Spinal cord (tissue), 10 donors: ENCODE results near the gene GRIK3. TPM values are rescaled to one million over a fixed set of nuclear protein-coding genes. Genes with fewer than 3 reads are reported as not detected.

ENCODE experiments used
- DNase-seq, 6 donors: peaks; one replicate each; pipeline versions ENCODE4 v3.0.0 to v3.0.0-alpha.2; 2013 to 2015; ENCODE audit warnings: low spot score in 6 of 6, low read depth in 4 of 6
- H3K27ac ChIP-seq: one replicate; pipeline ENCODE4 v1.5.1; 2013; ENCODE audit warnings: low read depth, low read length, control low read depth
- H3K27me3 ChIP-seq: one replicate; pipeline ENCODE4 v1.6.1; 2013; ENCODE audit warnings: low read length; ENCODE audit not compliant: control insufficient read depth, insufficient read depth
- H3K36me3 ChIP-seq: one replicate; pipeline ENCODE4 v1.6.1; 2013; ENCODE audit warnings: low read length; ENCODE audit not compliant: control insufficient read depth, insufficient read depth
- H3K4me1 ChIP-seq: one replicate; pipeline ENCODE4 v1.6.1; 2013; ENCODE audit warnings: low read length; ENCODE audit not compliant: control insufficient read depth, insufficient read depth
- H3K4me3 ChIP-seq: one replicate; pipeline ENCODE4 v1.5.1; 2013; ENCODE audit warnings: low read depth, low read length, control low read depth
- H3K9me3 ChIP-seq: one replicate; pipeline ENCODE4 v1.6.1; 2013; ENCODE audit warnings: low read length; ENCODE audit not compliant: control insufficient read depth, insufficient read depth
- WGBS: methylation state at CpG from one replicate; pipeline ENCODE4 v1.1.5; 2013; ENCODE audit warnings: missing lambda C conversion rate; ENCODE audit not compliant: insufficient coverage; 5-methylcytosine and 5-hydroxymethylcytosine counted together
- polyA plus RNA-seq, 2 donors: library from polyadenylated mRNA; unstranded; fragments of 120-200 nt; gene quantifications; one replicate each; pipeline ENCODE4 v1.2.1, GENCODE V29; 2013; ENCODE audit not compliant: insufficient read length in 2 of 2
- total RNA-seq, 2 donors: library from RNA; depleted of rRNA in 1 of 2; stranded (reverse); fragments of 120-200 nt in 1 of 2; fragments of >200 nt in 1 of 2; gene quantifications; one replicate each; pipeline versions ENCODE4 v1.2.3 to v1.2.4, GENCODE V29; 2013 to 2014
- donor health status: healthy.

Gene GRIK3
- total and polyA plus RNA-seq, 4 donors: 18.5 to 43.6 (median 31.3) TPM

DNA sequence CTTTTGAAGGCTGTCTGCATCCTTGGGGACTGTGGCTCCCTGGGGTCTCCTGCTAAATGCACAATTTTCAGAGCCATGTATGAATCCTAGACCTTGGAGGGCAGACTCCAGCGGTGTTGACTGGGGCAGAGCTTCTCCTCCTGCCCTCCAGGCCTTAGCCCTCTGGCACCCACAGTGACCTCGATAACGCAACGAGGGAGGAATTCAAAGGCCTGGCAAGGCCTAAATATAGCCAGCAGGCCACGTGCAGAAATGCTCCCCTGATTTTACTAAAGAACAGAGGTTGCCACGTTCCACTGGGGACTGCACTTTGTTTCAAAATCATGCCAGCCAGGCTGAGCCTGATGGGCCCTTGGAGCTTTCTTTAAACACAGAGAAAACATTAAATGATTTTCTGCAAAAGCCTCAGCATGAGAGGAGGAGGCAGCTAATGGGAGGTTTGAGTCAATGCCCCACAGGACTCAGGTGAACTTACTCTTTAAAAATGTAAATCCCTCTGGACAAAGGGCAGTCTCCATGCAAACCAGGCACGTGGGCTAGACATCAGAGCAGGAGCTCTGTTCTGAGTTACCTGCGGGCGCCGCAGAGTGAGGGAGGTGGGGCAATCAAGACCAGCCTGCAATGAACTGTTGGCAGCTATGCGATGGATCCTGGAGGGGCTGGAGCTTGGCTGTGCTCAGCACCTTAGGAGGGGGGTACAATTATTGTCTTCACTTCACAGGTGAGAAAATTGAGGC, 28.0 kb downstream of the GRIK3 start:
- Histone ChIP-seq H3K27me3 (no peaks in the 10 kb centered on the region), H3K27ac (no peak overlapping the region), H3K9me3 (no peaks in the 10 kb centered on the region), H3K4me1 (peaks cover 31% of the 10 kb centered on the region), H3K36me3 (peaks cover 5% of the 10 kb centered on the region), H3K4me3 (no peak overlapping the region)
- 66% methylated on average over 11 of the region's 11 CpGs for WGBS
- no peak for DNase-seq

- H3K27me3 ChIP-seq: no peaks in the 10 kb centered on the region
- H3K36me3 ChIP-seq: peaks cover 6% of the 10 kb centered on the region
- no peak overlapping the region for H3K27ac ChIP-seq
- no peaks in the 10 kb centered on the region for H3K9me3 ChIP-seq
- no CpG with 5 or more reads among the region's 3 CpGs for WGBS
- peaks cover 20% of the 10 kb centered on the region for H3K4me1 ChIP-seq
- DNase-seq: no peak
- no peak overlapping the region for H3K4me3 ChIP-seq
Measured at GRCh38 chr1:37002898-37003297, 31.4 kb downstream of the GRIK3 start.

DNA sequence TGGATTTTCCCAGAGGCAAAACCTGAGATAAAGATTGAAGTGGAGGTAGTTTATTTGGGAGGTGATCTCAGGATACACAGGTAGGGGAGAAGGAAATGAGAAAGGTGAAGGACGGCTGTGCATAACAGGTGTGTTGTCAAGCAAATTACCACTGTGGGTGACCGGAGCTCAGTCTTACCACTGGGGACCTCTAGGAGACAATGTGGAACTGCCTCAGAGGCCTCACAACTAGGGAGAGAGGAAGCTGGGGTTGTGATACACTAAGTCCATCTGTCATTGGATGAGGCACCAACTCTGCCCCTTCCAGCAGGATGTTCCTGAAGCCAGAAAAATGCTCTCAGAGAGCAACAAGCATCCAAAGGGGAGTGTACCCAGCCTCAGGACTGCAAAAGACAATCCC, 32.6 kb downstream of the GRIK3 start:
- H3K27ac ChIP-seq: no peak overlapping the region
- H3K27me3 ChIP-seq: no peaks in the 10 kb centered on the region
- 71% methylated on average over 2 of the region's 2 CpGs for WGBS
- peaks cover 14% of the 10 kb centered on the region for H3K4me1 ChIP-seq
- DNase-seq: no peak
- no peak overlapping the region for H3K4me3 ChIP-seq
- H3K9me3 ChIP-seq: no peaks in the 10 kb centered on the region
- H3K36me3 ChIP-seq: peaks cover 8% of the 10 kb centered on the region

- 97% methylated on average over 6 of the region's 7 CpGs for WGBS
Measured at GRCh38 chr1:36996106-36996505, 38.2 kb downstream of the GRIK3 start.

DNA sequence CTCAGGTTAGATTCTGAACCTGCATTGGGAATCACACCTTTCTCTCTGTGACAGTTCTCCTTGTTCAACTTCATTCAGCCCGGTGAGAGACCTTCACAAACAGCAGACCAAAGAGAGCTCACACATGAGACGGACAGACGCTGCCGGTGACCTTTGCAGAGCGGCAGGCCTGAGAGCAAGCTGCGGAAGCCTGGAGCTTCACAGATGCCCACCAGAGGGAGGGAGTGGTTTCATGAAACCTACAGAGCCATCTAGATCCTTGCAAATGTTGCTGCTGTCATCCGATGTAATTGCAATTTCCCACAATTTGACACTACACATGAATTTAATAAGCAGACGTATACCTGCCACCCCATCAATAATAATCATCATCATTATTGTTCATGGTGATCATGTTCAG, 39.4 kb downstream of the GRIK3 start:
- 67% methylated on average over 8 of the region's 8 CpGs for WGBS
- H3K27ac ChIP-seq: no peak overlapping the region

More at GRCh38 chr1:36996106-36996505, 38.2 kb downstream of the GRIK3 start:
- H3K27me3 ChIP-seq: no peaks in the 10 kb centered on the region
- no peak for DNase-seq
- no peak overlapping the region for H3K4me3 ChIP-seq
- no peaks in the 10 kb centered on the region for H3K9me3 ChIP-seq
- H3K27ac ChIP-seq: no peak overlapping the region
- peaks cover 23% of the 10 kb centered on the region for H3K4me1 ChIP-seq
- peaks cover 8% of the 10 kb centered on the region for H3K36me3 ChIP-seq

GRCh38 chr1:36994294-36994693, 40.0 kb downstream of the GRIK3 start:
- WGBS: 100% methylated on average over 2 of the region's 2 CpGs
- DNase-seq: no peak
- Histone ChIP-seq H3K27ac (no peak overlapping the region), H3K36me3 (peaks cover 8% of the 10 kb centered on the region), H3K9me3 (no peaks in the 10 kb centered on the region), H3K27me3 (peaks cover 2% of the 10 kb centered on the region), H3K4me1 (peaks cover 41% of the 10 kb centered on the region), H3K4me3 (no peak overlapping the region)

More for the DNA sequence above, 39.4 kb downstream of the GRIK3 start:
- DNase-seq: no peak
- Histone ChIP-seq H3K4me3 (no peak overlapping the region), H3K36me3 (peaks cover 8% of the 10 kb centered on the region), H3K9me3 (no peaks in the 10 kb centered on the region), H3K4me1 (peaks cover 35% of the 10 kb centered on the region), H3K27me3 (peaks cover 2% of the 10 kb centered on the region)

DNA sequence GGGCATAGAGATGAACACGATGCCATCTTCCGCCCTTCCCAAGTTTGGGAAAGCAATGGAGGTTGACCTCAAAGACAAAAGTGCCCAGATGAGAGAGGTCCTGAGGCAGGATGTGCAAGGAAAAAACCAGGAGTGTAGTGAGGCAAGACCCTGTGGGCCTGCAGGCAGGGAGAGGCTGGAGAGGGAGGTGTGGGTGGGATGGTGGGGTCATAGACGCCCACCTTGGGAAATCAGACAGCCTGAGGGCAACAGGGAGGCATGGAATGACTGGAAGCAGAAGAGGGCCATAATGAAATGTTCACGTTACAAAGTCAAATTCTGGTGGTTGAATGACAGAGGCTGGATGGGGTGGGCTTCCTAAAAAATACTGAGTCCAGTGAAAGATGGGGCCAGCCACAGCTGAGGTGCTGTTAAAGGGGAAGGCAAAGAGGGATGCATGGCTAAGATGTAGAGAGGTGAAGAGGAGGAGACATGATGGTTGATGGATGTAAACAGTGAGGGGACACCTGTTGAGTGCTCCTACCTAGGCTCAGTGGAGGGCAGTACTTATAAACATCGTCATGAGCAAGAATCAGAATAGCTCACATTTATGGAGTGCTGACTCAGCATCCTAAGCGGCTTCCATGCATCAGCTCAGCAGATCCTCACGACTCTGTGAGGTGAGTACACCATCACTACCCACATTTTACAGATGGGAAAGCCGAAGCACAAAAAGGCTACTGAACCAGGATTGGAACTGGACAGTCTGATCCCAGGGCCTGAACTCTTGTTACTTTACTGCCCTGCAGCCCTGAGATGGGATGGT, 42.0 kb downstream of the GRIK3 start:
- Histone ChIP-seq H3K27ac (no peak overlapping the region), H3K4me3 (no peak overlapping the region), H3K27me3 (peaks cover 4% of the 10 kb centered on the region), H3K9me3 (no peaks in the 10 kb centered on the region), H3K4me1 (peaks cover 55% of the 10 kb centered on the region), H3K36me3 (peaks cover under 1% of the 10 kb centered on the region)
- WGBS: 95% methylated on average over 7 of the region's 8 CpGs
- no peak for DNase-seq

GRCh38 chr1:36991551-36991950, 42.8 kb downstream of the GRIK3 start:
- Histone ChIP-seq H3K9me3 (no peaks in the 10 kb centered on the region), H3K36me3 (no peaks in the 10 kb centered on the region), H3K4me1 (peaks cover 62% of the 10 kb centered on the region), H3K27me3 (peaks cover 4% of the 10 kb centered on the region), H3K27ac (no peak overlapping the region), H3K4me3 (no peak overlapping the region)
- DNase-seq: peak in 1 of 6 donors; percentile 17
- WGBS: 67% methylated on average over 4 of the region's 4 CpGs

DNA sequence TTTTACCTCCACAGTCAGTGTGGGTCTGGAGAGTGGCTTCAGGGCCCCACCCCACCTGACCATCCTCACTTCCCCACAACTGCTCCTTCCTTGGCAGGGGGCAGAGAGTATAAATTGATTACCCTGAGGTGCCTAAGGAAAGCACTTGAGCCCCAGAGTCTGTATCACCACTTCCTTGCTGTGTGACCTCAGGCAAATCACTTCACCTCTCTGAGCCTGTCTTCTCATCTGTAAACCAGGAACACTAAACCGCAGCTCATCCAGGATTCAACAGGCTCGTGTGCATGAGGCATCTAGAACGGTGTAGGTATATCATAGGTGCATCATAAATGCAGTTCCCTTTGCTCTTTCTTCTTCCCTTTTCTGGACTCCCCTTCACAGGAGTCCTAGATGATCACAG, 43.4 kb downstream of the GRIK3 start:
- H3K27me3 ChIP-seq: peaks cover 6% of the 10 kb centered on the region
- peaks cover 66% of the 10 kb centered on the region for H3K4me1 ChIP-seq
- no peaks in the 10 kb centered on the region for H3K36me3 ChIP-seq
- DNase-seq: no peak
- H3K27ac ChIP-seq: no peak overlapping the region
- H3K4me3 ChIP-seq: no peak overlapping the region
- WGBS: 94% methylated on average over 2 of the region's 3 CpGs
- H3K9me3 ChIP-seq: no peaks in the 10 kb centered on the region
